Activated naive CD4-positive, alpha-beta T cell treated with Interleukin-2 at 50 U/mL for 16 hours (primary cell): ENCODE results near the gene SPDYE1.
"Not testable (repeated sequence)": the region's sequence is repeated elsewhere in the genome, so short reads cannot be mapped to it uniquely, and the experiment has no call there.

ENCODE experiments used
- DNase-seq: peaks from one replicate; pipeline ENCODE4 v3.0.0-alpha.2; 2020

Gene SPDYE1, protein sequence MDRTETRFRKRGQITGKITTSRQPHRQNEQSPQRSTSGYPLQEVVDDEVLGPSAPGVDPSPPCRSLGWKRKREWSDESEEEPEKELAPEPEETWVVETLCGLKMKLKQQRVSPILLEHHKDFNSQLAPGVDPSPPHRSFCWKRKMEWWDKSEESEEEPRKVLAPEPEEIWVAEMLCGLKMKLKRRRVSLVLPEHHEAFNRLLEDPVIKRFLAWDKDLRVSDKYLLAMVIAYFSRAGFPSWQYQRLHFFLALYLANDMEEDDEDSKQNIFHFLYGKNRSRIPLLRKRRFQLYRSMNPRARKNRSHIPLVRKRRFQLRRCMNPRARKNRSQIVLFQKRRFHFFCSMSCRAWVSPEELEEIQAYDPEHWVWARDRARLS

DNA sequence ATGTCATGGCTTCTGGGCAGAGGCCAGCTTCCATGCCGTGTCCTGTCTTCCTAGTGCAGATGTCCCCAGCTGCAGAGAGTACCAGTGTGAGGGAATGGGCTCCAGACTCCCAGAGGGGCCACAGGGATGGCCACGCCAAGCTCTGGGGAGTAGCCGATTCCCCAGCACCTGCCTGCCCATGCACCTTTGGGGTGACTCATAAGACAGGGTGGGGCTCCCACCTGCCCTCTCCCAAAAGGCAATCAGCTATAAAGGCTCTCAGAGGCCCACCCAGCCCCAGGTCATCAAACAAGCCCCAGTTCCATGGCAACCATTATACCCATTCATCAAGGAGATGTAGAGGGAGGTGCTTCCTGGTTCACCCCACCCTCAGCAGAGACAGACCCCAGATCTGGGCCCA lies at the start of gene SPDYE1:
Gene SPDYE1, plus strand, starts transcription at position 366 of the 400 bp plus-strand sequence. CDS start 2,053 bp downstream, outside the sequence.
- not testable (repeated sequence) for DNase-seq

DNA sequence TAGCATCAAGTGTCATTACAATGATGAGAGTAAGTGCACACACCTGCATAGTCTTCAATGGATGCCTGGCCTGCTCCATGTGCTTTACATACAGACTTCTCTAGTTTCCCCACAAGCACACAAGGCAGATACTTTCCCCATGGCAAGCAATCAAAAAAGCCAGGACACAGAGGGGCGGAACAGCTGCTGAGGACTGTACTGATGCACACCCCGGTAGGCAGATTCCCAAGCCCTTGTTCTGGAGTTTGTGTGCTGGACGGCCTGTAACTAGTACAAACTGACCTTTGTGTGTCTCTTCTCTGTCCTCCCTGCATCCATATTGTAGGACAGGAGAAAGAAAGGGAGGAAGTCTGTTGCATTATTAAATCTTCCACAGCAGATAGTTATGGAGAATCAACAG lies 45.7 kb upstream of the SPDYE1 start:
- no peak for DNase-seq

DNA sequence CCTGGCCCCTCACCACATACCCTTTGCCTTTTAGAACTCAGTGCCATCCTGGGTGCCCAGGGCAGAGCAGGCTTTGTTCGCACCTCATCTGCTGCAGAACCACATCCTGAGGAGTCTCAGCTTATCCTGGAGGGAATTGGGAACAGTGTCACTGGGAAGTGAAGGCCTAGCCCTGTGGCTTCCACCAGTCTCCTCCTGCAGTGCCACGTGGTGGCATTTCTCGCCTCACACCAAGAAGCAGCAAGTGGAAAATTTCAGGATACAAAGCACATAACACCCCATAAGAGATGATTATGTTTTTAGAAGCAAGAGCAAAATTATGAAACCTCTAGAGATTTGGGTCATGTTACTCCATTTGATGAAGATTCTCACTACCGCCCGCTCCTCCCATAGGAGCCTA lies 44.6 kb upstream of the SPDYE1 start:
- no peak for DNase-seq

DNA sequence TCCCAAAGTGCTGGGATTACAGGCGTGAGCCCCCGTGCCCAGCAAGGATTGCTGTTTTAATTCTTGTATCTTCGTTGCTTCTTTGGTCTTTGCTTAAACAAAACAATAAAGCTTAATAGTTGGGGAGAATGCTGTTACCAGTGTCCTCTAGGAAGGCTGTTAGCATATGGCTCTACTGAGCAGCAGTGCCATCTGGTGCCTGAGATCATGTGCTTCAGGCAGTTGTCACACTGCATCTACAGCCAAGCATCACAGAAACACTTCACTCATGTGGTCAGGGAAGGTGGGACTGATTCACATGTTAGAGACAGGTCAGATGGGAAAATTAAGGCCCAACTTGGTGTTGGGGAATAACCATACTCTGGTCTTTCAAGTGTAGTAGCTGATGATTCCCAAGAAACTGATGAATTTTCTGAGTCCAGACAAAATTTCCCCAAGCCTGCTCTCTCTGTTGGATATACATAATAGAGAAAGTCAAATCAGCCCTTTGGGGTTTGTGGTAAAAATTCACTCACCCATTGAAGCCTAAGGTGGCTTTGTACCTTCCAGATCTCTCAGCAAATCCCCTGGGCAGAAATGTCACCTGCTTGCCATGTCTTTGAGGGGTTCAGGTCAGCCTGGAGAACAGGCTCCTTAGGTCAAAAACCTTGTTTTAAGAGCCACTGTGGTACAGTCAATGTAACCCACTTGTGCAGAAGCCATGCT lies 43.0 kb upstream of the SPDYE1 start:
- DNase-seq = peak; percentile 4

DNA sequence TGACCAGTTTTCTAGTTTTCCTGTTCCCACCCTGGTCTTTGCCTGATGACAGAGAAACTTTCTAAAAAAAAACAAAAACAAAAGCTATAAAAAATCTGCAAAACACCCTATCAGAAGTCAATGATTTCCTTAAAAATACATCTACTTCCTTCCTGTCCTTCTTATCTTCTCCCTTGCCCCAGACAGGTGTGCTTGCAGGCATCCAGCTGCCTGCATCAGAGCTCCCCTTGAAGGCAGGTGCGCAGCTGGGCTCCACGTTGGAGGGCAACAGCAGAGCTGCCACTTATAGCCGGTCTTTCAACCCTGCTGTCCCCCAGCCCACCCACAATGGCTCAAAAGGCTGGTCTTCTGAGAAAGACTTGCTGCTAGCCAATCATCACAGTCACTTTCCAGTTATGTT lies 41.7 kb upstream of the SPDYE1 start:
- no peak for DNase-seq

DNA sequence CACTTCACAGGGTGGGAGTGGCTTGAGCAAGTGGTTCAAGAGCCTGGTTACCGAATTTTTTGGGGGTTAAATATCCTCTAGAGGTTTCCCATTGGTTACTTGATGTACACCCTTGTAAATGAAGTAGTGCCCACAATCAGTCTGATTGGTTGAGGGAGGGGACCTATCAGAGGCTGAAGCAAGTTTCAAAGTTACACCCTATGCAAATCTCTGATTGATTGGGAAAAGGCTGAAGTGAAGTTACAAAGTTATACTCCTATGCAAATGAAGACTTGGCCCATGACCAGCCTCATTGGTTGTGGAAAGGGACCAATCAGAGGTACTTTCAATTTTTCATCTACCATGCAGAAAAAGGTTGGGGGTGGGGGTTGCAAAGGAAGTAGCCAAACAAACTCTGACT lies 36.8 kb upstream of the SPDYE1 start:
- DNase-seq = no peak

DNA sequence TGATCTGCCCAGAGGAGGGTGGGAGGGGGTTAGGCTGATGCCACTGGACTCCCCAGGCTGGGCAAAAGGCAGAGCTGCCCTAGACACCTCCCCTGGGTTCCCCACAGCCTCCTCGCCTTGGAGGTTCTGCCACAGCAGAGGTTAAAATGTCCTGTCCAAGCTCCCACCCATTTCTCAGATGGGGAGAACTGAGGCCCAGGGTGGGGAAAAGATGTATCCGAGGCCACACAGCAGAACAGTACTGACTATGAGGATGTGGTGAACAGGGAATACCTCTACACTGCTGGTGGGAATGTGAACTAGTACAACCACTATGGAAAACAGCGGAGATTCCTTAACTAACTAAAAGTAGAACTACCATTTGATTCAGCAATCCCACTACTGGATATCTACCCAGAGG lies 31.3 kb upstream of the SPDYE1 start:
- not testable (repeated sequence) for DNase-seq

DNA sequence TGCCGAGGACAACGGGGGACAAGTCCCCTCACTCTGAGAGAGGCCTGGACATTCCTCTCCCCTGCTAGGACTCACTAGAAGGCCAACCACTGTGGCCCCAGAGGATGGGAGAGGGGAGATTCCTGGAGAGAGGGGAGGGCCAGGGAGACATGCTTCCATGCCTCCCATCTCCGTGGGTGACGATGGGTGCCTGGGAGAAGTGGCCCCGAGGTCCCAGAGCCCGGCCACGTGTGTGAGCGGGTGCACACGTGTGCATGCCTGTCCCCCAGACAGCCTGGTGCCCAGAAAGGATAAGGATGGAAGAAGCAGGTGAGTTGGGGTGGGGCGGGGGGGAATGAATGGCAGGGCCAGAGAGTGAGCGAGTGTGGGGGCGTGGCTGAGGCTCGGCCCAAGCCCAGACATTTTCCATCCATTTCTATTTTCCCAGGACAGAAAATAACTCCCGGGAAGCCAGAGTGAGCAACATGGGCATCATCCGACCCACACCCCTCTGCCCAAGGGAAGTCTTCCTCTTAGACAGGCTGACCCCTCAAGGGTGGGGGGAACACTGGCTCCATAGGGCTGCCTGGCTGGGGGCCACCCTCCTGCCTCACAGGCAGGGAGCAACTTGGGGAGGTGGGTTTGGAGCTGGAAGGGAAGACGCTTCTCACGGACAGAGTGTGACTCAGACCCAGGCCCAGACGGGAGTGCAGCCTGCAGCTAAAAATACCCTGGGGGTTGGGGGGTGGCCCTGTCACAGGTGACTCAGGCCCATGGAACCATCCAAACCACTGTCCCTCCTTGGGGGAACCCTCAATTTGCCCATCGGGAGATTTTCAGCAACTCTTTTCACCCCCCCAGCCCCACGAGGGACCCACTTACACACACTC lies 29.3 kb upstream of the SPDYE1 start:
- DNase-seq = not testable (repeated sequence)

DNA sequence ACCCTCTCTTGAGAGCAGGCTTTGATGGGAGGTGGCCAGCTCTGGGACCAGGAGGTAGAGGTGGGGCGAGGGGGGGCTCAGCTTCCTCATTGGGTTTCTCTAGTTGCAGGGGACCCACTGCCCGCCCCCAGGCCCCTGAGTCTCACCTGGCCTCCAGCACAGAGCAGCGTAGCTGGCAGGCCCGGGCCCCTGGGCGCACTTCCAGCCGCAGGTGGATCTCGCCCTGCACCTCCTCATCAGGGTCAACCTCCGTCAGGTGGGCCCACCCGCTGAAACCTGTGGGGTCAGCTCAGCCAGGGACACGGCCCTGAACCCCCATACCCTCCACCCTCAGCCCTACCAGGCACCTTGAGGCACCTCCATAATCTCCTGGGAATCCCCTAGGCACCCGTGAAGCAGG lies 28.1 kb upstream of the SPDYE1 start:
- DNase-seq = not testable (repeated sequence)

DNA sequence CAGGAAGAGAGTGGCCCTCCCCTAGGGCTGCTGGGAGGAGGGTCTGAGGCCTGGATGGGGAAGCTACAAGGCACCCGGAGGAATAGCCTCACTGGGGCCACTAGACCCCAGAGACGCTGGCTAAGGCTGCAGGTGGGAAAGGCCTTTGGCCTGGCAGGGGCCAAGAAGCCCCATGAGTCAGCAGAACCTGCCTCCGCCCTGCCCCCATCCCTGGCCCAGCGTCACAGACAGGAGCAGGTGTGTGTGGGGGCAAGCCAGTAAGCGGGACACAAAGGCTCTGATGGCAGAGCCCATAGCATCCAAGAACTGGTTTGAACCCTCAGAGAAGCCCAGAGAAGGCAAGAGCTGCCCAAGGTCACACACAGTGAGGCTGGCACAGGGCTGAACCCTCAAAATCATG lies 27.0 kb upstream of the SPDYE1 start:
- DNase-seq = not testable (repeated sequence)

DNA sequence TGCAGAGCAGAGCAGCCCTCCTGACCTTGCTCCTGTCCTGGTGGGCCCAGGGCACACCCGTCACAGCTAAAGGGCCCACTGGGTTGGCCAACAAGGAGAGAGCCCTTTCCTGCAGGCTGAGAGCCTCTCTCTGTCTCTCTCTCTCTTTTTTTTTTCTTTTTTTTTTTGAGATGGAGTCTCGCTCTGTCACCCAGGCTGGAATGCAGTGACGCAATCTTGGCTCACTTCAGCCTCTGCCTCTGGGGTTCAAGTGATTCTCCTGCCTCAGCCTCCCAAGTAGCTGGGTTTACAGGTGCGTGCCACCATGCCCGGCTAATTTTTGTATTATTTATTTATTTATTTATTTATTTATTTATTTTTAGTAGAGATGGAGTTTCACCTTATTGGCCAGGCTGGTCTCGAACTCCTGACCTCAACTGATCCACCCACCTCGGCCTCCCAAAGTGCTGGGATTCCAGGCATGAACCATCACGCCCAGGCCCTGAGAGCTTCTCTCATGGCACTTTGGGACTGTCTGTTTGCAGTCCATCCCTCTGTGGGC lies 23.6 kb upstream of the SPDYE1 start:
- DNase-seq = not testable (repeated sequence)

DNA sequence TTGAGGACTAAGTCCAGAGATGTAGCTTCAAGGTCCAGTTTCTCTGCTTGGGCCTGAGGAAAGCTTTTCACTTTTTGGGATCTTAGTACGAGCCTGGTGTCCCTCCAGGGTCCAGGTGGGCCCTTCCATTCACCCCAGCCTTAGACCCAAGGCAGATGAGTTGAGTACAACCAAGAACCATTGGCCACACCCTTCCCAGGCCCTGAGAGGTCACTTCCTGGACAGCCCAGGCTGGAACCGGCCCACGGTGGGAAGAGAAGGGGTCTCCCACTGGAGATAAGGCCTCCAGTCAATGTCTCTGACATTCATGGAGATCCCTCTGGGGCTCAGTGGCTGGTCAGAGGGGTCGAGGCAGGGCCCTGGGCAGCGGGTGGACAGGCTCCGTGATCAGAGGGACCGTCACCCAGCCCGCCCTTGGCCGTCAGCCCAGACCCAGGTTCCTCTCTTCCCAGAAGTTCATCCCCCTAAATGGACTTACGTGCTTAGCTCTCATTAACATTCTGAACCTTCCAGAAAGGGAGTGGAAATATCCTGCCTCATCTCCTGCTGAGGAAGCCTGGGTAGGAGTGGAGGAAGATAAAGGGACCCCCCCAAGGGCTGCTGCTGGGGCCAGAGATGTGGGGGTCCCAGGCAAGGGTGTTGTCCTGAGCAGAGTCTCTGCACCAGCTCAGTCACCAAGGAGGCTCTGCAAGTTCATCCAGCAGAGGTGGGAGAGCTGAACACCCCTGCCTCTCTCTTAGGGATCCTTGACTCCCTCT lies 22.8 kb upstream of the SPDYE1 start:
- DNase-seq = not testable (repeated sequence)

DNA sequence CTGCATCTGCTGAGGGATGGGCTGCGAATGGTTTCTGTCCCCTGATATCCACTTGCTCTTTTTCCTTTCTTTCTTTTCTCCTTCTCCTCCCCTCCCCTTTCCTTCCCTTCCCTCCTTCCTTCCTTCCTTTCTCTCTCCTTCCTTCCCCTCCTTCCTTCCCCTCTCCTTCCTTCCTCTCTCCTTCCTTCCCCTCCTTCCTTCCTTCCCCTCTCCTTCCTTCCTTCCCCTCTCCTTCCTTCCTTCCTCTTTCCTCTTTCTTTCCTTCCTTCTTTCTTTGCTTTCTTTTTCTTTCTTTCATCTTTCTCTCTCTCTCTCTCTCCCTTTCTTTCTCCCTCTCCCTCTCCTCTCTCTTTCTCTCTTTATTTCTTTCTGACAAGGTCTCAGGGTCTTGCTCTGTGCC lies 20.2 kb upstream of the SPDYE1 start:
- no peak for DNase-seq

DNA sequence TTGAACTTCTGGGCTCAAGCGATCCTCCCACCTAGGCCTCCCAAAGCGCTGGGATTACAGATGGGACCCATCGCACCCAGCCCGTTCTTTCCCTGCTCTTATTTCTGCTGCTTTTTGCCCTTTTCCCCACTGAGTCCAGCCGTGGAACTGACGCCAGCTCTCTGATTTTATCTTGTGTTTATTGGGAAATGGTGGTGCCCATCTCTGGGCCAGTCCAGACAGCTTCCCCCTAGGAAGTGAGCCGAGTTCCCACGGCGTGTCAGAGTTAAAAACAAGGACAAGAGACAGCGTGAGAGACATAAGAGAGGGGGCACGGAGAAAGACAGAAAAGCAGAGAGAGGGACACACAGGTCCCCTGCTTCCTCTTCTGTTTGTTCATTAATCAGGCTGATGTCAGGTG lies 19.6 kb upstream of the SPDYE1 start:
- DNase-seq = not testable (repeated sequence)

DNA sequence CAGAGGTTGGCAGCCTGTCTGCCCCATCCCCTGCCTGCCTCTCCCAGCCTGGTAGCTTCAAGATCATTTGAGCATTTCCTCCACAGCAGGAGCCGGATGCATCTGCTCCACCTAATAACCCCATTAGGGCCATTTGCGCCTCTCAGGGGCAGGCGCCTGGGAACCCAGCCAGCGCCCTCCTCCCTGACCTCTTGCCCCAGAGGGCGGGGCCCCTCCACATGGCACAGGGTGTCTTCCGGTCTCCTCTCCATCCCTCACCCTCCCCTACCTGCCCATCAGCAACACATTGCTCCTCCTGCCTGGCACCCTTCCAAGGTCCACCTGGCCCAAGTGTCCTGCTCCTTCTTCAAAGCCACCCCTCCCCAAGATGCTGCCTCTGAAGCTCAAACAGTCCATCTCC lies 14.8 kb upstream of the SPDYE1 start:
- not testable (repeated sequence) for DNase-seq

DNA sequence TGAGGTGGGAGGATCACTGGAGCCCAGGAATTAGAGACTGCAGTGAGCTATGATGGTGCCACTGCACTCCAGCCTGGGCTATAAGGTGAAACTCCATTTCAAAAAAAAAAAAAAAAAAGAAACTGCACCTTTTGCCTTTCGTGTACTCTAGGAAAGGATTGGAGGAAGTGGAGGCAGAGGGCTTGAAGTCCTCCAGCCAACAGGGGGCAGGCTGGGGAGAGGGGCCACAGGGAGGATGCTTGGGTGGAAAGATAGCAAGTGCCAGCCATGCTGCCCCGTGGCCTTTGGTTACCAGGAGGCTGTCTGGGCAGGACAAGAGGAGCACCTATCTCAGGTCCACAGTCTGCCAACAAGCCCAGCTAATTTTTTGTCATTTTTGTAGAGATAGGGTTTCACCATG lies 14.0 kb upstream of the SPDYE1 start:
- DNase-seq = not testable (repeated sequence)

DNA sequence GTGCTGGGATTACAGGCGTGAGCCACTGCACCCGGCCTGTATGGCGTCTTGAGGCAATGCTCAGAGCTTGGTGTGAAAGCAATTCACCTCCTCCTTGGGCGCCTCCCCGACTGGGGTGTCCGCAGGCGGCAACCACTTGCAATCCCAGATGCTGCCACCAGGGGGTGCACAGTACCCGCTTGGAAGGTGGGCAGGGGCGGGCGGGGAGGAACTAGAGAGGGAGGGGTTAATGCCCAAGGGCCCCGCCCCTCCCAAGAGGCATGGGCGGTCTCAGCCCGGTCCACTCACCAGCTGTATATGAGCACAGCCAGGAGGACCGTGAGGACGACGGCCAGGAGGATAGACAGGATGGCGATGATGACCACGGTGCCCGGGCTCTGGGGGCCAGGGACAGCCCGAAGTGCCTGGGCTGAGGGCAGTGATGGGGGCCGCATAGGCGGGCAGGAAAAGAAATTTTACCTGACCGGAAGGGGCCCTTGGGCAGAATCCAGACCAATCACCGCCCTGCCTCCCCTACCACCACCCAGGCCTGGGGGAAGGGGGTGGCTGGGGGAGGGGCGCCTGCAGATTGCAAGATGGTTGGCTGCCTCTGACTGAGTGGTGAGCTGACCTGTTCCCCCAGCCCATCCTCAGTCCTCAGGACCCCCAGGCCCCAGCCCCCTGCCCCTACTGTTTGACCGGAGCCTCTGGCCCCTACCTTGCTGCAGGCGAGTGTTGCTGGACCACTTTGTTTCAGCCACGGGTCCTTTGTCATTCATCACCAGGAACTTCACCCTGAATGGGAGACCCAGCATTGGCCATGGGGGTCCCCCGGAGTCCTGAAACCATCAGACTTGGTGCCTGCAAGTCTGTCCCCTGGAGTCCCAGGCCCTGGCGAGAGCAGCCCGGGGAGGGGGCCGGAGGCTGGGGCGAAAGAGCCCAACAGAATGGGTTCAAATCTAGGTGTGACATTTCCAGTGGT lies 11.5 kb upstream of the SPDYE1 start:
- DNase-seq = peak; percentile 88

DNA sequence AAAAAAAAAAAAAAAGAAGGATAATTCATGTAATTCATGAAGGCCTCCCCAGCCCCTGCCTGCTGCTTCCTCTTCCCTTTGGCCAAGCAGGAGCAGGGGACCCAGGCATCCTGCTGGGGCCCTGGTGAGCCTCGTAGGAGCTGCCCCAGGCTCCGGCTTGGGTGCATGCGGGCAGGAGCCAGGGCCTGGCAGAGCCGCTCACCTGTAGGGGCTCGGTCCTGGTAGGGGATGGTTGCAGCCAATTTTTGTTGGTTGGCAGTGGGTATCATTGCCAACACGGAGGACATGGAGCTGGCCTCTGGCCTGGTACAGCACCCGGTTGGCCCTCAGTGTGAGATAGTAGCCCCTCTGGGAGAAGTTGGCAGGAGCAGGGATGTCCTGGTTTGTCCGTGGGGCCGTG lies 10.2 kb upstream of the SPDYE1 start:
- DNase-seq = not testable (repeated sequence)

DNA sequence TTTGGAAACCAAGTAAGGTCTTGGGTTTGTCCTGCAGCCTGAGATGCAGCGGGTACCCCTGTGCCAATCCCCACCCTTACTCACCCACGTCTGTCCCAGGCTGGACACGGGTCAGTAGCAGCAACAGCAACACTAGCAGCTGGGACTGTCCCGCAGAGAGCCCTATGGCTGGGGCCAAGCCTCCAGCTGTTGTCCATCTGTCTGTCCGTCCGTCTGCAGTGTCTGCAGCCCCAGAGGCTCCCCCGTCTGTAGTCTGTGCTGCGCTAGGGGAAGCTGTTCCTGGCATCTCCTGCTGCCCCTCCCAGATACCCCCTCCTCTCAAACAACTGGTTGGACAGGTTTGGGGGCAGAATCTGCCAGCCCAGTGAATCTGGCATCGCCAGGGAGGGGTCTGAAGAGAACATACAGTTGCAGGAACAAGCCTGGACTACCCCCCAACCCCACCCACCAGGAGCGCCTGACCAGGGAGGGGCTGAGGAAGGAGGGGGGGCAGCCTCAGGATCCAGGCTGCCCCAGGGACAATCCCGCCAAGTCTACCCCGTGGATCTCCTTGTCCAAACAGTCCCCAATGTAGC lies 7.6 kb upstream of the SPDYE1 start:
- not testable (repeated sequence) for DNase-seq

DNA sequence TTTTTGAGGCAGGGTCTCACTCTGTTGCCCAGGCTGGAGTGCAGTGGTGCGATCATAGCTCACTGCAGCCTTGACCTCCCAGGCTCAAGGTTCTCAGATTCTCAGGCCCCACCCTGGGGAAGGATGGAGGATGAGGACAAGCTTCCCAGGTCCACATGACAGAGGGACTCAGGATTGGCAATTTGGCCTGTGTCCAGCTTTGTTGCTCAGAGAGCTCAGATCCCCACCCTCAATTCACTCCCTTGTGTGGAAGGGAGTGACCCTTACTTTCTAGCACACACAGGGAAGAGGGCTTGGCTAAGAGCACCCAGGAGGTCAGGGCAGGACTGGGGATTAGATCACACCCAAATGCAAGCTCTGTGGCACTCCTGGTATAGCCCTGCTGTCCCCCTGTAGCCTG lies 6.9 kb upstream of the SPDYE1 start:
- not testable (repeated sequence) for DNase-seq

DNA sequence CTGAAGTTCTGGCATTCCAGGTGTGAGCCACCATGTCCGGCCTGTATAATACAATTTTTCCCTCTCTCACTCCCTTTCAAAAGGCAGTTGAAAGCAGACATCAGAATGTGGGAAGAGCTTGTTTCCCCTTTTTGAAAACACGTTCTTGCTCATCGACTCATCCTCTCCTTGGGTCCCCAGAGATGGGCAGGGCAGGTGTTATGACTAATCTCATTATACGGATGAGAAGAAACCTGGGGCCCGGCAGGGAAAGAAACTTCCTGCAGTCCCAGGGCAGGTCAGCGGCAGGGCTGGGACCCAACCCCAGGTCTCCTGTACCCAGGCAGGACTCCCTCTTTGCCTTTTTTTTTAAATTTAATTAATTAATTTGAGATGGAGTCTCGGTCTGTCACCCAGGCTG lies 4.8 kb upstream of the SPDYE1 start:
- DNase-seq = not testable (repeated sequence)
